IPS DF 4.7 (cell line): Measurements from ENCODE around the gene IGFBP3.

Experiments used
- DNase-seq: peaks from one replicate; pipeline ENCODE4 v3.0.0-alpha.2; 2013; ENCODE audit warnings: low spot score; ENCODE audit errors: extremely low read depth

The IGFBP3 gene

GRCh38 chr7:45873355-45873754 is 47.7 kb downstream of the IGFBP3 start:
- DNase-seq, result no peak

GRCh38 chr7:45873035-45873354 is 48.1 kb downstream of the IGFBP3 start, which contains the start of gene CCDC201:
CCDC201 (minus strand) TSS chr7:45873082; CDS start chr7:45873007, 75 bp downstream.
- no peak for DNase-seq

DNA sequence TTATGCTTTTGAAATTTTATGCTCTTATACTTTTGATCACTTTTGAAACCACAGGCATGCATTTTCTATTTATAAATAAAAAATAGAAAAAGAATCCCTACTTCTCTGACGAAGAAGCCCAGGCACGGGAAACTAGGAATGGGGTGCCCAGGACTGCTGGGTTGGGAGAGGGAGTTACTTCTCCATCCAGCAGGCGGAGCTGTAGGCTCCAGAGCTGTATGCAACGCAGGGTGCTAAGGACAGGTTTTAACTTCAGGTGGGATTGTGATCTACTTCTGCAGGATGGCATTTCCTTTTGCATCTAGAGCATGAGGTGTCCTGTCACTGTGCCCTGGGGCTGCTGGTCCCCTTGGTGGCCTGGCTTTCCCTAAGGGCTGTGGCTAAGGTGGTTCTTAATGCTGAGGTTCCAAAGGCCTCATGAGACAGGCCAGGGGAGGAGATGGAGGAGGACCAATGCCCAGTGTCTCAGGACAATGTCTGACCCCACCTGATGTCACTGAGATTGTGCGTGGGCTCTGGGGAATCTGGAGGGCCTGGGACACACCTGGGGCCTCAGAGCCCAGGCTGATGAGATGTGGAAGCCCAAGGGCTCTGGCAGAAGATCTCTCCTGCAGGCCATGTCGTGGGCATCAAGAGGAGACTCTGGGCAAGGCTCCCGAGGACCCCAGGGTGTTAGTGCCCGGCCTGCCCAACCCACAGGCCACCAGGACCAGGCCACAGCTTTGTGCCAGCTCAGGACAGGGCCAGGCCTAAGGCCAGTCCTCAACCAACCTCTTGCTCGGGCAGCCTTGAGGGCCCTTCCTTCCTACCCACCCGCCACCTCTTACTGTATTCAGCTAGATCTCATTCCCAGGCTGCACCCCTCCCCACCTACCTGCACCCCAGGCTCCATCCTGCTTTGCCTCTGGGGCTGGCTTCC is 48.7 kb downstream of the IGFBP3 start:
- DNase-seq, result no peak

- DNase-seq, result no peak
These were observed 51.6 kb downstream of the IGFBP3 start for GRCh38 chr7:45869426-45869825.

- no peak for DNase-seq
These were observed 53.6 kb downstream of the IGFBP3 start for GRCh38 chr7:45867471-45867870.

DNA sequence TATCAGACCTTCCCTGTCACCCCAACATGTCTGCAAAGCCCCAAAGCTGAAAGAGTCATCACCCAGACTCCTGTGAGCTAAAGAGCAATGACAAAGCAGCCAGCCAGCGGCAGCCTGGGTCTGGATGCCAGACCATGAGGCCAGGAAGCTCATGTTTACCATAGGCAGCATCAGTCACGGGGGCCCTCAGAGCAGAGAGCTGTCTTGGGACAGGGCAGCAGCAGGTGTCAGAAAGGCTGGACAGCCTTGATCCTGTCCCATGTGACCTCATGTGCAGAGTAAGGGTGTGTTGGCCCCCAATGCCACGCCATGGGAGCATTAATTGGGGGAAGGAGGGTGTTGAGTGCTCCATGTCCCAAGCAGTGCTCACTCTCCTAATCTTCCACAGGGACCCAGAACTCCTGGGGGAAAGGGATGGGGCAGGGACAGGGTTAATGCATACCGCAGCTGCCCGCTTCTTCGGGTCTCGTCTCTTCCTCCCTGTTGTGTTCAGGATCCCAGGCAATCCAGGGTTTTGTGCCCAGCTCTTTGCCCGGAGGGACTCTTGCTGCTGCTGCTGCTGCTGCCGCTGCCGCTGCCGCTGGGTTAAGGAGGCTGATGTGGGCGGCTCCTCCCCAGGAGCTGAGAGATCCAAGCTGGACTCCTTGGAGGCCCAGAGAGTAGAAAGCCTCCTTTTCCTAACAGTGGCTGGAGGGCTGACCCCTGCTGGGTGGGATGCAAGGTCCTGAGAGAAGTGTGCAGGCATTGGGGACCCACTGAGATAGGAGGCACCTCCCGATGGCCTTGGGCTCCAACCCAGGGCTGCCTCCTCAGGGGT is 55.3 kb downstream of the IGFBP3 start:
- DNase-seq, result no peak

- DNase-seq, result no peak
These were observed 57.4 kb downstream of the IGFBP3 start for GRCh38 chr7:45863715-45864114.
